Endothelial cell (in vitro differentiated cells): ENCODE data around the gene DACT2. TPM values are rescaled to one million over a fixed set of nuclear protein-coding genes. Genes with fewer than 3 reads are reported as not detected.

ENCODE experiments used
- DNase-seq: peaks from one replicate; pipeline ENCODE4 v3.0.0; 2021; ENCODE audit warnings: low spot score
- H3K27ac Mint-ChIP-seq: one replicate; pipeline ENCODE4 v1.8.0; 2021; ENCODE audit warnings: mixed read lengths, inconsistent platforms; ENCODE audit not compliant: unreplicated experiment
- H3K27me3 Mint-ChIP-seq: one replicate; pipeline ENCODE4 v1.8.0; 2021; ENCODE audit warnings: mild to moderate bottlenecking, moderate library complexity, mixed read lengths, inconsistent platforms; ENCODE audit not compliant: unreplicated experiment
- H3K36me3 Mint-ChIP-seq: one replicate; pipeline ENCODE4 v1.8.0; 2021; ENCODE audit warnings: mild to moderate bottlenecking, low read depth, mixed read lengths, inconsistent platforms; ENCODE audit not compliant: unreplicated experiment
- H3K4me1 Mint-ChIP-seq: one replicate; pipeline ENCODE4 v1.8.0; 2021; ENCODE audit warnings: mild to moderate bottlenecking, mixed read lengths, inconsistent platforms; ENCODE audit not compliant: unreplicated experiment
- H3K4me3 Mint-ChIP-seq: one replicate; pipeline ENCODE4 v1.8.0; 2021; ENCODE audit warnings: mild to moderate bottlenecking, mixed read lengths, inconsistent platforms; ENCODE audit not compliant: unreplicated experiment
- H3K9me3 Mint-ChIP-seq: one replicate; pipeline ENCODE4 v1.8.0; 2021; ENCODE audit warnings: mixed read lengths, inconsistent platforms; ENCODE audit not compliant: unreplicated experiment
- CTCF ChIP-seq: fragments of 200-600 bp; sonication (generic); IDR thresholded peaks from one replicate; pipeline ENCODE4 v1.5.0; 2021; ENCODE audit warnings: antibody characterized with exemption; ENCODE audit not compliant: unreplicated experiment
- total RNA-seq: library from RNA; stranded (reverse); fragmentation: NEBNext Ultra II Directional; extraction: Animal tissue kit (Norgen Biotek cat#: 25700); gene quantifications from one replicate; pipeline ENCODE4 v1.2.1, GENCODE V29; 2021; ENCODE audit not compliant: unreplicated experiment

The DACT2 gene
- total RNA-seq, 1 donor from 2014 or later = 0.23 TPM

- Mint-ChIP-seq H3K27me3 (peaks cover 6% of the 10 kb centered on the region), H3K27ac (no peak overlapping the region), H3K4me1 (peaks cover 4% of the 10 kb centered on the region), H3K9me3 (no peaks in the 10 kb centered on the region), H3K36me3 (no peaks in the 10 kb centered on the region), H3K4me3 (no peak overlapping the region)
- DNase-seq = no peak
- no peak for TF ChIP-seq CTCF
Measured at GRCh38 chr6:168307695-168308021, 11.9 kb downstream of the DACT2 start.

GRCh38 chr6:168307015-168307694, 12.4 kb downstream of the DACT2 start:
- no peak for TF ChIP-seq CTCF
- H3K4me3 Mint-ChIP-seq = no peak overlapping the region
- H3K4me1 Mint-ChIP-seq = peaks cover under 1% of the 10 kb centered on the region
- H3K36me3 Mint-ChIP-seq = no peaks in the 10 kb centered on the region
- peaks cover 6% of the 10 kb centered on the region for H3K27me3 Mint-ChIP-seq
- no peak for DNase-seq
- no peak overlapping the region for H3K27ac Mint-ChIP-seq
- H3K9me3 Mint-ChIP-seq = no peaks in the 10 kb centered on the region

GRCh38 chr6:168305863-168306262, 13.7 kb downstream of the DACT2 start:
- no peak for DNase-seq
- no peak overlapping the region for H3K27ac Mint-ChIP-seq
- peaks cover 4% of the 10 kb centered on the region for H3K27me3 Mint-ChIP-seq
- H3K4me1 Mint-ChIP-seq = peaks cover 10% of the 10 kb centered on the region
- no peak for TF ChIP-seq CTCF
- no peak overlapping the region for H3K4me3 Mint-ChIP-seq
- no peaks in the 10 kb centered on the region for H3K9me3 Mint-ChIP-seq
- H3K36me3 Mint-ChIP-seq = no peaks in the 10 kb centered on the region

- H3K36me3 Mint-ChIP-seq = no peaks in the 10 kb centered on the region
- H3K27ac Mint-ChIP-seq = no peak overlapping the region
- no peak for DNase-seq
- no peak overlapping the region for H3K4me3 Mint-ChIP-seq
- peaks cover 4% of the 10 kb centered on the region for H3K27me3 Mint-ChIP-seq
- no peaks in the 10 kb centered on the region for H3K9me3 Mint-ChIP-seq
- no peak for TF ChIP-seq CTCF
- H3K4me1 Mint-ChIP-seq = peaks cover 10% of the 10 kb centered on the region
Measured at GRCh38 chr6:168305096-168305749, 14.4 kb downstream of the DACT2 start.

- no peak for TF ChIP-seq CTCF
- Mint-ChIP-seq H3K27me3 (peaks cover 4% of the 10 kb centered on the region), H3K27ac (no peak overlapping the region), H3K4me3 (no peak overlapping the region), H3K4me1 (peaks cover 10% of the 10 kb centered on the region), H3K36me3 (no peaks in the 10 kb centered on the region), H3K9me3 (no peaks in the 10 kb centered on the region)
- no peak for DNase-seq
Measured at GRCh38 chr6:168304752-168305015, 14.9 kb downstream of the DACT2 start.
